Sigmoid colon (tissue), 4 donors: ENCODE measurements around the gene KCND3.

Experiments
- EP300 ChIP-seq, 4 donors: sonication (generic); formaldehyde crosslinking; IDR thresholded peaks; one replicate each; pipeline ENCODE4 v1.6.1; 2017; ENCODE audit warnings: antibody characterized with exemption in 4 of 4
- POLR2A ChIP-seq, 2 donors: fragments of 450-650 bp; IDR thresholded peaks; one replicate each; pipeline ENCODE4 v1.6.1; 2016; ENCODE audit warnings: antibody characterized with exemption in 2 of 2, mild to moderate bottlenecking in 2 of 2, moderate library complexity in 2 of 2
- TF ChIP-seq, protein P1 (sequence below), 4 experiments: fragments of 450-650 bp in 3 of 4; fragments of 200-600 bp in 1 of 4; IDR thresholded peaks; one replicate each; pipeline ENCODE4 v1.5.1; 2016 to 2019; ENCODE audit warnings: antibody characterized with exemption in 4 of 4, mild to moderate bottlenecking in 3 of 4, moderate library complexity in 2 of 4

DNA sequence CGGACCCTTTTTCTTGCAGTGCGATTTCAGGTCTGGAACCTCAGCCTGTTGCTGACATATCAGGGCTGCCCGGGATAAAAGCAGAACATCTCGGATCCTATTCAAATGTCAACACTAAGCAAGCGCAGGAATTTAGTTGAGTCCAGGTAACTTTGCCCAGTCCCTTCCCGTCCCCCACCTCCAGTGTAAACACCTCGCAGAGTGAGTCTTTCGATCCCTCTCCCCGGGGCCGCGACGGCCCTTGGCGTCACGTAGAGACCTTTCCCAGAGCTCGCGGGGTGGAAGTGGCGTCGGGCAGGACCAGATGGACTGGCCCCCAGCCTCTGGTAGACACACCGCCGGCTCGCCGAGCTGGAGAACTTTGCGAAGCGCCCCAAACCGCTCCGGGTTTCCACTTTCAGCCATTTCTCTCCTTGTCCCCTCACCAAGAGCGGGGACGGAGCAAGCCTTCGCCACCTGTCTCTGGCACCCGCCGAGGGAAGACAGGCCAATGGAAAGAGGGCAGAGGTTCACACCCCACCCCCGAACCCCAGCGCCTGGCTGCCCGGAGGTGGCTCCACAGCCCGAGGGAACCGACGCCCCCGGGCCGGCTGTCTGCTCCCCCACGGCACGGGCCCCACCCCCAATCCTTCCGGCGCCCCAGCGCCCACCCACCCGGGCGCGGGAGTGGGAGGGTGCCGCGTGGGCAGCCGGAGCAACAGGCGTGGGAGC is 570 bp downstream of the KCND3 start:
- TF ChIP-seq POLR2A (IDR thresholded peaks at IDR 0.05) (no peak), EP300 (IDR thresholded peaks at IDR 0.05) (no peak)
- TF ChIP-seq, protein P1, sequence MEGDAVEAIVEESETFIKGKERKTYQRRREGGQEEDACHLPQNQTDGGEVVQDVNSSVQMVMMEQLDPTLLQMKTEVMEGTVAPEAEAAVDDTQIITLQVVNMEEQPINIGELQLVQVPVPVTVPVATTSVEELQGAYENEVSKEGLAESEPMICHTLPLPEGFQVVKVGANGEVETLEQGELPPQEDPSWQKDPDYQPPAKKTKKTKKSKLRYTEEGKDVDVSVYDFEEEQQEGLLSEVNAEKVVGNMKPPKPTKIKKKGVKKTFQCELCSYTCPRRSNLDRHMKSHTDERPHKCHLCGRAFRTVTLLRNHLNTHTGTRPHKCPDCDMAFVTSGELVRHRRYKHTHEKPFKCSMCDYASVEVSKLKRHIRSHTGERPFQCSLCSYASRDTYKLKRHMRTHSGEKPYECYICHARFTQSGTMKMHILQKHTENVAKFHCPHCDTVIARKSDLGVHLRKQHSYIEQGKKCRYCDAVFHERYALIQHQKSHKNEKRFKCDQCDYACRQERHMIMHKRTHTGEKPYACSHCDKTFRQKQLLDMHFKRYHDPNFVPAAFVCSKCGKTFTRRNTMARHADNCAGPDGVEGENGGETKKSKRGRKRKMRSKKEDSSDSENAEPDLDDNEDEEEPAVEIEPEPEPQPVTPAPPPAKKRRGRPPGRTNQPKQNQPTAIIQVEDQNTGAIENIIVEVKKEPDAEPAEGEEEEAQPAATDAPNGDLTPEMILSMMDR (IDR thresholded peaks at IDR 0.05): no peak
